HCT116 (cell line): ENCODE data around the gene SYT7. TPM values are rescaled to one million over a fixed set of nuclear protein-coding genes. Genes with fewer than 3 reads are reported as not detected.

Source experiments
- ATAC-seq: fragments of 200-7000 bp; cut with Tn5 transposase; 2 replicates; pipeline ENCODE4 v1.9.1; 2020; ENCODE audit warnings: mild to moderate bottlenecking, moderate library complexity
- BruUV-seq: library from RNA; stranded (reverse); fragments of 400-500 nt; replicated peaks from 2 replicates; lab custom pipeline; 2021; lab: Mats Ljungman, UMichigan
- CTCF ChIA-PET: fragments of 300-600 bp; sonication (Branson Sonifier 250); formaldehyde crosslinking; loops from one replicate; lab custom pipeline; 2021; ENCODE audit warnings: antibody characterized with exemption; lab: Charles Lee
- POLR2A ChIA-PET: fragments of 300-600, 350-600 bp; sonication (Branson Sonifier 250); formaldehyde crosslinking; loops from one replicate; lab custom pipeline; 2021; ENCODE audit warnings: antibody characterized with exemption; lab: Charles Lee
- RAD21 ChIA-PET, 2 experiments: fragments of 300-600 bp; sonication (Branson Sonifier 250); formaldehyde crosslinking; loops; one replicate each; lab custom pipeline; 2023; ENCODE audit warnings: low total read pairs in 2 of 2; ENCODE audit not compliant: uncharacterized antibody in 2 of 2, unreplicated experiment in 2 of 2, low non-redundant PET in 1 of 2; lab: Charles Lee
- DNase-seq: peaks from one replicate; pipeline ENCODE4 v3.0.0-alpha.2; 2010; ENCODE audit warnings: low read depth, low spot score
- H2AFZ ChIP-seq: fragments of 200-600 bp; shearing (Covaris generic), sonication (generic); 2 replicates; pipeline ENCODE4 v1.6.1; 2017; ENCODE audit warnings: low read depth, mixed run types, mixed read lengths, antibody characterized with exemption, low read length; ENCODE audit not compliant: poor library complexity, severe bottlenecking
- H3K27ac ChIP-seq: 2 replicates; pipeline ENCODE4 v1.5.1; 2012; ENCODE audit warnings: low read depth, low read length
- H3K27me3 ChIP-seq: fragments of 200-600 bp; sonication (generic); 2 replicates; pipeline ENCODE4 v1.6.1; 2016; ENCODE audit warnings: mixed run types, low read length, mixed read lengths; ENCODE audit not compliant: insufficient read depth
- H3K36me3 ChIP-seq, 2 experiments: fragments of 200-500 bp in 1 of 2; fragments of 200-600 bp in 1 of 2; sonication (Bioruptor generic) in 1 of 2; sonication (generic) in 1 of 2; 2 replicates each; pipeline versions ENCODE4 v1.5.1 to v1.6.1; 2014 to 2016; ENCODE audit warnings: low read length in 2 of 2, inconsistent platforms in 1 of 2, mixed read lengths in 1 of 2, mixed run types in 1 of 2; ENCODE audit not compliant: insufficient read depth in 2 of 2, control insufficient read depth in 1 of 2
- H3K4me1 ChIP-seq, 2 experiments: fragments of 200-600 bp in 1 of 2; sonication (generic) in 1 of 2; 2 replicates each; pipeline versions ENCODE4 v1.5.1 to v1.6.1; 2012 to 2017; ENCODE audit warnings: low read length in 2 of 2, inconsistent platforms in 1 of 2, mild to moderate bottlenecking in 1 of 2, mixed read lengths in 1 of 2, mixed run types in 1 of 2, moderate library complexity in 1 of 2; ENCODE audit not compliant: insufficient read depth in 2 of 2, control insufficient read depth in 1 of 2
- H3K4me2 ChIP-seq: fragments of 200-600 bp; sonication (generic); 2 replicates; pipeline ENCODE4 v1.6.1; 2017; ENCODE audit warnings: mixed run types, low read length, mixed read lengths
- H3K4me3 ChIP-seq, 2 experiments: fragments of 200-600 bp in 1 of 2; sonication (generic) in 1 of 2; replicated peaks in 1 of 2; 2 replicates each; pipeline ENCODE4 v1.5.1; 2011 to 2016; ENCODE audit warnings: low read length in 2 of 2, control low read depth in 1 of 2, low read depth in 1 of 2, mild to moderate bottlenecking in 1 of 2, mixed read lengths in 1 of 2, mixed run types in 1 of 2
- H3K79me2 ChIP-seq: fragments of 200-600 bp; sonication (generic); 2 replicates; pipeline ENCODE4 v1.6.1; 2017; ENCODE audit warnings: mild to moderate bottlenecking, mixed run types, low read length, moderate library complexity, mixed read lengths; ENCODE audit not compliant: insufficient read depth
- H3K9ac ChIP-seq: fragments of 200-600 bp; sonication (generic); 2 replicates; pipeline ENCODE4 v1.6.1; 2016; ENCODE audit warnings: low read length, mixed read lengths
- H3K9me2 ChIP-seq: fragments of 200-600 bp; sonication (generic), shearing (Covaris generic); 2 replicates; pipeline ENCODE4 v1.6.1; 2017; ENCODE audit warnings: mixed run types, mild to moderate bottlenecking, moderate library complexity; ENCODE audit not compliant: insufficient read depth
- H3K9me3 ChIP-seq, 2 experiments: fragments of 200-500 bp in 1 of 2; fragments of 200-600 bp in 1 of 2; sonication (Bioruptor generic) in 1 of 2; sonication (generic) in 1 of 2; 2 replicates each; pipeline ENCODE4 v1.6.1; 2014 to 2017; ENCODE audit warnings: low read length in 2 of 2, mixed read lengths in 2 of 2, inconsistent platforms in 1 of 2, low read depth in 1 of 2, mild to moderate bottlenecking in 1 of 2, mixed run types in 1 of 2, moderate library complexity in 1 of 2; ENCODE audit not compliant: control insufficient read depth in 1 of 2, insufficient read depth in 1 of 2
- H4K20me1 ChIP-seq: fragments of 200-600 bp; sonication (generic), shearing (Covaris generic); 2 replicates; pipeline ENCODE4 v1.6.1; 2017; ENCODE audit warnings: mixed run types, mild to moderate bottlenecking, moderate library complexity; ENCODE audit not compliant: insufficient read depth
- CBX3 ChIP-seq: IDR thresholded peaks from 2 replicates; pipeline ENCODE4 v1.6.1; 2012; ENCODE audit warnings: low read depth
- CEBPB ChIP-seq: IDR thresholded peaks from 2 replicates; pipeline ENCODE4 v1.6.1; 2012; ENCODE audit warnings: low read depth
- EZH2 ChIP-seq: fragments of 200-600 bp; sonication (generic); IDR thresholded peaks from 2 replicates; pipeline ENCODE4 v1.6.1; 2017; ENCODE audit warnings: antibody characterized with exemption, mixed run types
- FOSL1 ChIP-seq: IDR thresholded peaks from 2 replicates; pipeline ENCODE4 v1.6.1; 2012; ENCODE audit warnings: low read depth
- POLR2A ChIP-seq: IDR thresholded peaks from 2 replicates; pipeline ENCODE4 v1.7.0; 2011; ENCODE audit warnings: borderline replicate concordance; ENCODE audit not compliant: insufficient read depth, insufficient read length; ENCODE audit errors: extremely low read depth
- POLR2AphosphoS5 ChIP-seq: IDR thresholded peaks from 2 replicates; pipeline ENCODE4 v1.6.1; 2011; ENCODE audit warnings: mild to moderate bottlenecking, low read depth, low read length, moderate library complexity
- SIN3A ChIP-seq: IDR thresholded peaks from 2 replicates; pipeline ENCODE4 v1.6.1; 2012; ENCODE audit warnings: low read depth
- SRF ChIP-seq: IDR thresholded peaks from 2 replicates; pipeline ENCODE4 v1.6.1; 2012; ENCODE audit warnings: low read depth
- TCF7L2 ChIP-seq: IDR thresholded peaks from 2 replicates; pipeline ENCODE4 v1.7.0; 2011; ENCODE audit warnings: borderline replicate concordance, inconsistent platforms; ENCODE audit not compliant: insufficient read depth, insufficient read length; ENCODE audit errors: extremely low read depth
- YY1 ChIP-seq: IDR thresholded peaks from 2 replicates; pipeline ENCODE4 v1.6.1; 2011; ENCODE audit warnings: low read length, low read depth, moderate library complexity, mild to moderate bottlenecking; ENCODE audit not compliant: insufficient replicate concordance; ENCODE audit errors: extremely low read depth
- ZFX ChIP-seq: fragments of 450-650 bp; IDR thresholded peaks from 2 replicates; pipeline ENCODE4 v1.6.1; 2017
- ZNF274 ChIP-seq: fragments of 200-500 bp; sonication (Bioruptor generic); IDR thresholded peaks from 2 replicates; pipeline ENCODE4 v1.6.1; 2014; ENCODE audit warnings: mild to moderate bottlenecking, low read depth, low read length, inconsistent platforms
- intact Hi-C: fragments of 100-400 bp; cut with micrococcal nuclease; formaldehyde crosslinking; loops from 2 replicates; pipeline ENCODE4 v1.10.0; 2022
- total RNA-seq: library from RNA; stranded (reverse); gene quantifications from one replicate; pipeline ENCODE4 v1.2.1, GENCODE V29; 2021; ENCODE audit not compliant: unreplicated experiment
- TF ChIP-seq, protein P1 (sequence below): IDR thresholded peaks from 2 replicates; pipeline ENCODE4 v1.6.1; 2012; ENCODE audit warnings: low read depth
- TF ChIP-seq, protein P2 (sequence below), 3 experiments: fragments of 200-600 bp in 1 of 3; sonication (generic) in 1 of 3; IDR thresholded peaks in 2 of 3; conservative IDR thresholded peaks in 1 of 3; 2 replicates each; pipeline ENCODE4 v1.5.1; 2012 to 2017; ENCODE audit warnings: low read depth in 2 of 3, low read length in 2 of 3, antibody characterized with exemption in 1 of 3, borderline replicate concordance in 1 of 3, control low read depth in 1 of 3, mild to moderate bottlenecking in 1 of 3, mixed read lengths in 1 of 3, mixed run types in 1 of 3, moderate library complexity in 1 of 3; ENCODE audit not compliant: insufficient read depth in 1 of 3
- TF ChIP-seq, protein P3 (sequence below): IDR thresholded peaks from 2 replicates; pipeline ENCODE4 v1.6.1; 2011; ENCODE audit warnings: mild to moderate bottlenecking, low read length, moderate library complexity; ENCODE audit not compliant: insufficient replicate concordance; ENCODE audit errors: extremely low read depth
- TF ChIP-seq, protein P4 (sequence below): IDR thresholded peaks from 2 replicates; pipeline ENCODE4 v1.6.1; 2012
- TF ChIP-seq, protein P5 (sequence below): IDR thresholded peaks from 2 replicates; pipeline ENCODE4 v1.6.1; 2012

Gene SYT7
- total RNA-seq, 1 experiment from 2014 or later: 27.4 TPM

DNA sequence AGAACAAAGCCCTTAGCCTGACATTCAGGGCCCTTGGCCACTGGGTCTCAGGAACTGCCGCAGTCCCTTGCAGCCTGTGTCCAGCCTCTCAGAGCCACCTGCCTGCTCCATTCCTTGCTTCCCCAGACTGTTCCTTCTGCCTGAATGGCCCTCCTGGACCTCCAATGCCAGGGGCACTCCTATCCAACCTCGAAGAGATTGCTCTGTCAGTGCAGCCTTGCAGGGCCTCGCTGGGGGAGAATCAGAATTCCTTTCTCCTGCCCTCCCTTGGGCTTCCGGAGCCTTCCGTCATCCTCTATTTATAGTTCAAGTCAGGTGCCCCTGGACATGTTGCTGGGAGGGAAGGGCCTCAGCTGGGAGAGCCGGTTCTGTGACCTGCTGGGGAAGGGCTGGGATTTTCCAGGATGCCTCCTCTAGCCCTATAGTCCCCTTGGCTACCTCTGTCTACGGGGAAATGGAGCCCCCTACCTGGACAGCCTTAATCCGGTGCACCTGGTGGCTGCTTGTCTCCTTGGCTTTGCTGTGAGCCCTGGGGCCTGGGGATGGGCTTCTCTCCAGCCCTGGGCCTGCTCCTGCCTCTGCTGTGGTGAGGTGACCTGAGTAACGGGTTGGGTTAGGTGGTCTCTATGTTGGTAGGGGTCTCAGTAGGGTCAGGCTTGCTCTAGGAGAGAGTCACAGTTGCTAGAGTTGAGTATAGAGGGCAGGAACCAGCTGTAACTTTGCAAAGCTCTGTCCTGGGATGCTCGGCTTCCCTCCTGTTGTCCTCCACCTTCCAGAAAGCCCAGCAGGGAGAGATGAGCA lies 45.9 kb upstream of the SYT7 start:
- DNase-seq (no peak), ATAC-seq (peak; percentile 48)
- BruUV-seq: TSS peak; percentile 27
- Histone ChIP-seq H3K4me2 (peak overlapping the region; percentile 77), H3K27me3 (no peaks in the 10 kb centered on the region), H2AFZ (peak overlapping the region; percentile 56), H3K79me2 (no peaks in the 10 kb centered on the region), H3K36me3 (no peaks in the 10 kb centered on the region), H3K27ac (peak overlapping the region; percentile 68), H4K20me1 (no peaks in the 10 kb centered on the region), H3K4me1 (peaks cover 33 to 53% of the 10 kb centered on the region in 2 experiments), H3K9me3 (no peaks in the 10 kb centered on the region), H3K9me2 (no peaks in the 10 kb centered on the region), H3K4me3 (peak overlapping the region in 1 of 2 experiments; percentile 26; a peak in 2 of 4 replicates), H3K9ac (peak overlapping the region; percentile 18; the same call in 1 of the 2 replicates)
- POLR2A ChIA-PET: no interaction called here
- intact Hi-C loops: loop anchor here (2.0 to 5.0 kb wide), 3 partner anchors 94 to 289 kb away; no protein-coding TSS in a partner anchor
- CTCF ChIA-PET: interaction anchor here (1.1 to 2.9 kb wide), 7 partner anchors 12 to 291 kb away, joined by 3 to 15 read pairs (median 10); partner anchors contain the start of gene CPSF7
- RAD21 ChIA-PET: no interaction called here
- no peak for TF ChIP-seq SRF
- TF ChIP-seq, protein P1, sequence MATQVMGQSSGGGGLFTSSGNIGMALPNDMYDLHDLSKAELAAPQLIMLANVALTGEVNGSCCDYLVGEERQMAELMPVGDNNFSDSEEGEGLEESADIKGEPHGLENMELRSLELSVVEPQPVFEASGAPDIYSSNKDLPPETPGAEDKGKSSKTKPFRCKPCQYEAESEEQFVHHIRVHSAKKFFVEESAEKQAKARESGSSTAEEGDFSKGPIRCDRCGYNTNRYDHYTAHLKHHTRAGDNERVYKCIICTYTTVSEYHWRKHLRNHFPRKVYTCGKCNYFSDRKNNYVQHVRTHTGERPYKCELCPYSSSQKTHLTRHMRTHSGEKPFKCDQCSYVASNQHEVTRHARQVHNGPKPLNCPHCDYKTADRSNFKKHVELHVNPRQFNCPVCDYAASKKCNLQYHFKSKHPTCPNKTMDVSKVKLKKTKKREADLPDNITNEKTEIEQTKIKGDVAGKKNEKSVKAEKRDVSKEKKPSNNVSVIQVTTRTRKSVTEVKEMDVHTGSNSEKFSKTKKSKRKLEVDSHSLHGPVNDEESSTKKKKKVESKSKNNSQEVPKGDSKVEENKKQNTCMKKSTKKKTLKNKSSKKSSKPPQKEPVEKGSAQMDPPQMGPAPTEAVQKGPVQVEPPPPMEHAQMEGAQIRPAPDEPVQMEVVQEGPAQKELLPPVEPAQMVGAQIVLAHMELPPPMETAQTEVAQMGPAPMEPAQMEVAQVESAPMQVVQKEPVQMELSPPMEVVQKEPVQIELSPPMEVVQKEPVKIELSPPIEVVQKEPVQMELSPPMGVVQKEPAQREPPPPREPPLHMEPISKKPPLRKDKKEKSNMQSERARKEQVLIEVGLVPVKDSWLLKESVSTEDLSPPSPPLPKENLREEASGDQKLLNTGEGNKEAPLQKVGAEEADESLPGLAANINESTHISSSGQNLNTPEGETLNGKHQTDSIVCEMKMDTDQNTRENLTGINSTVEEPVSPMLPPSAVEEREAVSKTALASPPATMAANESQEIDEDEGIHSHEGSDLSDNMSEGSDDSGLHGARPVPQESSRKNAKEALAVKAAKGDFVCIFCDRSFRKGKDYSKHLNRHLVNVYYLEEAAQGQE: no peak
- no peak for TF ChIP-seq POLR2A
- no peak for TF ChIP-seq ZNF274
- TF ChIP-seq, protein P2, sequence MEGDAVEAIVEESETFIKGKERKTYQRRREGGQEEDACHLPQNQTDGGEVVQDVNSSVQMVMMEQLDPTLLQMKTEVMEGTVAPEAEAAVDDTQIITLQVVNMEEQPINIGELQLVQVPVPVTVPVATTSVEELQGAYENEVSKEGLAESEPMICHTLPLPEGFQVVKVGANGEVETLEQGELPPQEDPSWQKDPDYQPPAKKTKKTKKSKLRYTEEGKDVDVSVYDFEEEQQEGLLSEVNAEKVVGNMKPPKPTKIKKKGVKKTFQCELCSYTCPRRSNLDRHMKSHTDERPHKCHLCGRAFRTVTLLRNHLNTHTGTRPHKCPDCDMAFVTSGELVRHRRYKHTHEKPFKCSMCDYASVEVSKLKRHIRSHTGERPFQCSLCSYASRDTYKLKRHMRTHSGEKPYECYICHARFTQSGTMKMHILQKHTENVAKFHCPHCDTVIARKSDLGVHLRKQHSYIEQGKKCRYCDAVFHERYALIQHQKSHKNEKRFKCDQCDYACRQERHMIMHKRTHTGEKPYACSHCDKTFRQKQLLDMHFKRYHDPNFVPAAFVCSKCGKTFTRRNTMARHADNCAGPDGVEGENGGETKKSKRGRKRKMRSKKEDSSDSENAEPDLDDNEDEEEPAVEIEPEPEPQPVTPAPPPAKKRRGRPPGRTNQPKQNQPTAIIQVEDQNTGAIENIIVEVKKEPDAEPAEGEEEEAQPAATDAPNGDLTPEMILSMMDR (IDR thresholded peaks at IDR 0.05 in 2 of 3, conservative IDR thresholded peaks at IDR 0.05 in 1 of 3; ENCODE audit: borderline replicate concordance in 1 of 3, insufficient read depth in 1 of 3, low read depth in 2 of 3, low read length in 2 of 3): peak in 2 of 3 experiments; percentile 14 to 54; a peak in 2 of 6 replicates
- TF ChIP-seq TCF7L2: no peak
- TF ChIP-seq YY1: peak; percentile 34
- no peak for TF ChIP-seq ZFX
- TF ChIP-seq FOSL1: no peak
- TF ChIP-seq SIN3A: no peak
- TF ChIP-seq POLR2AphosphoS5: peak; percentile 57; the same call in 1 of the 2 replicates
- no peak; the same call in 1 of the 2 replicates for TF ChIP-seq CEBPB
- TF ChIP-seq, protein P3, sequence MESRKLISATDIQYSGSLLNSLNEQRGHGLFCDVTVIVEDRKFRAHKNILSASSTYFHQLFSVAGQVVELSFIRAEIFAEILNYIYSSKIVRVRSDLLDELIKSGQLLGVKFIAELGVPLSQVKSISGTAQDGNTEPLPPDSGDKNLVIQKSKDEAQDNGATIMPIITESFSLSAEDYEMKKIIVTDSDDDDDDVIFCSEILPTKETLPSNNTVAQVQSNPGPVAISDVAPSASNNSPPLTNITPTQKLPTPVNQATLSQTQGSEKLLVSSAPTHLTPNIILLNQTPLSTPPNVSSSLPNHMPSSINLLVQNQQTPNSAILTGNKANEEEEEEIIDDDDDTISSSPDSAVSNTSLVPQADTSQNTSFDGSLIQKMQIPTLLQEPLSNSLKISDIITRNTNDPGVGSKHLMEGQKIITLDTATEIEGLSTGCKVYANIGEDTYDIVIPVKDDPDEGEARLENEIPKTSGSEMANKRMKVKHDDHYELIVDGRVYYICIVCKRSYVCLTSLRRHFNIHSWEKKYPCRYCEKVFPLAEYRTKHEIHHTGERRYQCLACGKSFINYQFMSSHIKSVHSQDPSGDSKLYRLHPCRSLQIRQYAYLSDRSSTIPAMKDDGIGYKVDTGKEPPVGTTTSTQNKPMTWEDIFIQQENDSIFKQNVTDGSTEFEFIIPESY: peak; percentile 47
- TF ChIP-seq, protein P4, sequence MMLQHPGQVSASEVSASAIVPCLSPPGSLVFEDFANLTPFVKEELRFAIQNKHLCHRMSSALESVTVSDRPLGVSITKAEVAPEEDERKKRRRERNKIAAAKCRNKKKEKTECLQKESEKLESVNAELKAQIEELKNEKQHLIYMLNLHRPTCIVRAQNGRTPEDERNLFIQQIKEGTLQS: no peak; the same call in 1 of the 2 replicates
- peak; percentile 58; the same call in 1 of the 2 replicates for TF ChIP-seq CBX3
- TF ChIP-seq, protein P5, sequence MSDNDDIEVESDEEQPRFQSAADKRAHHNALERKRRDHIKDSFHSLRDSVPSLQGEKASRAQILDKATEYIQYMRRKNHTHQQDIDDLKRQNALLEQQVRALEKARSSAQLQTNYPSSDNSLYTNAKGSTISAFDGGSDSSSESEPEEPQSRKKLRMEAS: no peak
- no peak for TF ChIP-seq EZH2
